GM12878 (cell line): ENCODE results near the gene OR7D4. TPM values are rescaled to one million over a fixed set of nuclear protein-coding genes. Genes with fewer than 3 reads are reported as not detected.

Source experiments
- ATAC-seq: fragments of 200-7000 bp; cut with Tn5 transposase; 3 replicates; pipeline ENCODE4 v1.9.1; 2020; ENCODE audit warnings: mild to moderate bottlenecking, moderate library complexity
- BruUV-seq: library from RNA; stranded (reverse); fragments of 400-500 nt; replicated peaks from 2 replicates; lab custom pipeline; 2021; lab: Mats Ljungman, UMichigan
- CTCF ChIA-PET: fragments of 300-600 bp; sonication (Branson Sonifier 250); formaldehyde crosslinking; extraction: SDS; loops from one replicate; lab custom pipeline; 2021; ENCODE audit warnings: inconsistent platforms; lab: Yijun Ruan, JAX
- POLR2A ChIA-PET: fragments of 350-600 bp; formaldehyde crosslinking; extraction: SDS; loops from one replicate; lab custom pipeline; 2021; ENCODE audit warnings: inconsistent platforms; lab: Charles Lee
- RAD21 ChIA-PET: fragments of 300-600 bp; sonication (Branson Sonifier 250); formaldehyde crosslinking; loops from one replicate; lab custom pipeline; 2023; ENCODE audit warnings: antibody characterized with exemption; ENCODE audit not compliant: unreplicated experiment; lab: Charles Lee
- SMC1A ChIA-PET: fragments of 300-600 bp; sonication (Branson Sonifier 250); formaldehyde crosslinking; loops from one replicate; lab custom pipeline; 2023; ENCODE audit not compliant: unreplicated experiment, uncharacterized antibody; lab: Charles Lee
- DNase-seq: peaks from one replicate; pipeline ENCODE4 v3.0.0-alpha.2; 2011; ENCODE audit warnings: low read depth, low spot score
- FAIRE-seq: peaks from 3 replicates; lab custom pipeline; 2011; peaks lifted over from hg19 to GRCh38; lab: Jason Lieb, UNC
- H2AFZ ChIP-seq: 2 replicates; pipeline ENCODE4 v1.6.0; 2011; ENCODE audit warnings: low read depth, low read length, control low read depth; ENCODE audit not compliant: control insufficient read depth
- H3K27ac ChIP-seq: 2 replicates; pipeline ENCODE4 v1.5.1; 2011; ENCODE audit warnings: control low read depth; ENCODE audit not compliant: control insufficient read depth, insufficient read depth
- H3K27me3 ChIP-seq, 2 experiments: replicated peaks in 1 of 2; 2 replicates each; pipeline versions ENCODE4 v1.6.0 to v1.6.1; 2011; ENCODE audit warnings: low read length in 1 of 2; ENCODE audit not compliant: control insufficient read depth in 2 of 2, insufficient read depth in 2 of 2
- H3K36me3 ChIP-seq, 2 experiments: 2 replicates each; pipeline ENCODE4 v1.5.1; 2011; ENCODE audit warnings: low read length in 1 of 2; ENCODE audit not compliant: control insufficient read depth in 2 of 2, insufficient read depth in 2 of 2
- H3K4me1 ChIP-seq: 2 replicates; pipeline ENCODE4 v1.6.1; 2011; ENCODE audit warnings: mild to moderate bottlenecking, low read length, moderate library complexity, mixed read lengths; ENCODE audit not compliant: control insufficient read depth, insufficient read depth
- H3K4me2 ChIP-seq: 2 replicates; pipeline ENCODE4 v1.6.0; 2011; ENCODE audit warnings: control low read depth; ENCODE audit not compliant: control insufficient read depth, insufficient read depth
- H3K4me3 ChIP-seq: fragments of 200-600 bp; sonication (generic); 2 replicates; pipeline ENCODE4 v1.5.1; 2016
- H3K79me2 ChIP-seq: 2 replicates; pipeline ENCODE4 v1.6.0; 2011; ENCODE audit warnings: low read length; ENCODE audit not compliant: control insufficient read depth, insufficient read depth
- H3K9ac ChIP-seq: 2 replicates; pipeline ENCODE4 v1.8.0; 2011; ENCODE audit warnings: low read length, control low read depth, mixed read lengths; ENCODE audit not compliant: control insufficient read depth, insufficient read depth
- H3K9me3 ChIP-seq: replicated peaks from 3 replicates; pipeline ENCODE4 v1.5.1; 2011; ENCODE audit warnings: mild to moderate bottlenecking, low read length; ENCODE audit not compliant: control insufficient read depth, insufficient read depth
- H4K20me1 ChIP-seq: 2 replicates; pipeline ENCODE4 v1.6.0; 2011; ENCODE audit not compliant: control insufficient read depth, insufficient read depth
- ASH2L ChIP-seq: fragments of 300-600, 200-600 bp; sonication (generic); IDR thresholded peaks from 2 replicates; pipeline ENCODE4 v1.6.1; 2017; ENCODE audit warnings: low read depth, mild to moderate bottlenecking, borderline replicate concordance
- CHD2 ChIP-seq: IDR thresholded peaks from 2 replicates; pipeline ENCODE4 v1.6.1; 2011; ENCODE audit warnings: low read depth, low read length, improper control_type of control experiment, borderline replicate concordance
- CHD4 ChIP-seq: fragments of 200-600 bp; sonication (generic); IDR thresholded peaks from 2 replicates; pipeline ENCODE4 v1.6.1; 2016; ENCODE audit warnings: mild to moderate bottlenecking
- ELK1 ChIP-seq: IDR thresholded peaks from 2 replicates; pipeline ENCODE4 v1.6.1; 2012; ENCODE audit warnings: low read depth, low read length, improper control_type of control experiment
- EZH2 ChIP-seq: IDR thresholded peaks from 2 replicates; pipeline ENCODE4 v1.6.1; 2012; ENCODE audit warnings: low read depth, mild to moderate bottlenecking, control low read depth, inconsistent platforms, low read length, borderline replicate concordance; ENCODE audit not compliant: control insufficient read depth
- HDAC2 ChIP-seq: fragments of 200-600 bp; sonication (generic); IDR thresholded peaks from 2 replicates; pipeline ENCODE4 v1.6.1; 2017
- IKZF2 ChIP-seq, 2 experiments: fragments of 450-650 bp; IDR thresholded peaks; 2 replicates each; pipeline ENCODE4 v1.6.1; 2017; ENCODE audit warnings: mild to moderate bottlenecking in 2 of 2, moderate library complexity in 2 of 2
- IRF4 ChIP-seq: IDR thresholded peaks from 2 replicates; pipeline ENCODE4 v1.6.1; 2011; ENCODE audit warnings: low read depth, low read length
- KAT2A ChIP-seq: conservative IDR thresholded peaks from 2 replicates; pipeline ENCODE4 v1.6.1; 2011; ENCODE audit warnings: low read depth, low read length; ENCODE audit not compliant: control insufficient read depth
- MXI1 ChIP-seq: fragments of 150-350 bp; IDR thresholded peaks from 2 replicates; pipeline ENCODE4 v1.6.1; 2011; ENCODE audit warnings: low read depth, mild to moderate bottlenecking, inconsistent platforms, low read length, improper control_type of control experiment
- RB1 ChIP-seq: fragments of 450-650 bp; formaldehyde crosslinking; IDR thresholded peaks from 2 replicates; pipeline ENCODE4 v1.6.1; 2017; ENCODE audit warnings: mild to moderate bottlenecking, borderline replicate concordance
- WRNIP1 ChIP-seq: IDR thresholded peaks from 2 replicates; pipeline ENCODE4 v1.6.1; 2011; ENCODE audit warnings: low read depth, low read length, improper control_type of control experiment, borderline replicate concordance
- ZNF622 ChIP-seq: fragments of 450-650 bp; IDR thresholded peaks from 2 replicates; pipeline ENCODE4 v1.6.1; 2017; ENCODE audit warnings: mild to moderate bottlenecking, inconsistent platforms
- WGBS: methylation state at CpG from one replicate; pipeline ENCODE4 v1.1.6; 2016; ENCODE audit warnings: low lambda C conversion rate; ENCODE audit not compliant: insufficient replicate concordance, insufficient coverage; ENCODE audit errors: missing lambda C conversion rate; 5-methylcytosine and 5-hydroxymethylcytosine counted together
- in situ Hi-C: fragments of 300-500 bp; cut with MboI; formaldehyde crosslinking; loops from 9 replicates; pipeline ENCODE4 v1.14.3; 2018; ENCODE audit warnings: mixed read lengths
- intact Hi-C: fragments of 100-400 bp; cut with micrococcal nuclease; formaldehyde crosslinking; loops from one replicate; pipeline ENCODE4 v1.14.2; 2022; ENCODE audit not compliant: unreplicated experiment
- polyA plus RNA-seq, 11 experiments: library from polyadenylated mRNA; depleted of rRNA in 4 of 11; unstranded in 6 of 11; stranded (reverse) in 5 of 11; fragments of >200 nt; fragmentation: Nextera tagmentation in 4 of 11; fragmentation: Illumina TruSeq in 1 of 11; extraction: Ambion mirVana in 4 of 11; extraction: Trizol in 1 of 11; gene quantifications; 1 replicate in 1 of 11; 2 replicates in 10 of 11; pipeline versions ENCODE4 v1.2.1 to v1.2.3, GENCODE V29; 2011 to 2016; ENCODE audit warnings: inconsistent platforms in 2 of 11, missing spikeins in 2 of 11, low read depth in 1 of 11
- total RNA-seq, 4 experiments: library from RNA; depleted of rRNA in 3 of 4; stranded (reverse); fragments of >200 nt in 3 of 4; fragmentation: Illumina TruSeq in 1 of 4; extraction: Trizol in 1 of 4; gene quantifications; 2 replicates each; pipeline versions ENCODE4 v1.2.1 to v1.2.3, GENCODE V29; 2013 to 2021

The OR7D4 gene
- total and polyA plus RNA-seq, 10 of the 15 experiments (the other 5 are each of a cell fraction or from before 2014, with no cell fraction given), result not detected

DNA sequence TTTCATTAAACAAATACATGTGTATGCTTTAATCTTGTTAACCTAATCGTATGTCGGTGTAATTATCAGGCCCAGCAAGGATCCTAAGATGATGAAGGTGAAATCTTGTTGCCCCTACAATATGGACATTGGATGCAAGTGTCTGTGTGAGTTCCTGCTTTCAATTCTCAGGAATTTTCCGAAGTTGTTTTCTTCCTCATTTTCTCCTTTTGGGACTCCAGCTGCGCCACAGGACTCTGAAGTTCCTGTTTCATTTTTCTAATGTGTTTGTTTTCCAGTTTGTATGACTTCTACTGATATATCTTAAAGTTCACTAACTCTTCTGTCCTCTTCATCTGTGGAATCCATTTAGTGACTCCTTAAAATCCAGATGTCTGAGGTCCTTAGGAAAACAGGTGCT is 52.5 kb downstream of the OR7D4 start:
- Histone ChIP-seq H3K9ac (no peak overlapping the region), H3K4me1 (no peaks in the 10 kb centered on the region), H3K9me3 (peaks cover 10% of the 10 kb centered on the region), H3K79me2 (no peaks in the 10 kb centered on the region), H3K27ac (no peak overlapping the region), H3K4me3 (no peak overlapping the region), H2AFZ (no peak overlapping the region), H3K4me2 (no peak overlapping the region), H3K36me3 (peaks cover 6 to 14% of the 10 kb centered on the region in 2 experiments), H3K27me3 (no peaks in the 10 kb centered on the region)
- WGBS, result 88% methylated on average over 4 of the region's 4 CpGs
- no TSS peak for BruUV-seq
- ATAC-seq (no peak), DNase-seq (no peak)
- RAD21 ChIA-PET, result no interaction called here
- CTCF ChIA-PET, result no interaction called here
- TF ChIP-seq ASH2L, result no peak
- TF ChIP-seq ELK1, result no peak
- no peak for TF ChIP-seq MXI1
- no peak for TF ChIP-seq IKZF2 (IDR thresholded peaks at IDR 0.05)
- no peak for TF ChIP-seq HDAC2
- TF ChIP-seq CHD4, result no peak
- TF ChIP-seq RB1, result no peak
- TF ChIP-seq, all 136 proteins: peak for 0
- no peak for FAIRE-seq
- in situ Hi-C loops, result no loop called here
- intact Hi-C loops, result no loop called here
- ChIA-PET SMC1A (no interaction called here), POLR2A (no interaction called here)
- no peaks in the 10 kb centered on the region for H4K20me1 ChIP-seq

GRCh38 chr19:9165261-9165660 is 54.1 kb downstream of the OR7D4 start:
- Histone ChIP-seq H3K4me3 (no peak overlapping the region), H3K79me2 (no peaks in the 10 kb centered on the region), H4K20me1 (no peaks in the 10 kb centered on the region), H3K9ac (no peak overlapping the region), H3K4me2 (no peak overlapping the region), H3K27me3 (no peaks in the 10 kb centered on the region), H2AFZ (no peak overlapping the region), H3K4me1 (no peaks in the 10 kb centered on the region), H3K9me3 (peaks cover 26% of the 10 kb centered on the region), H3K27ac (no peak overlapping the region), H3K36me3 (peaks cover 20 to 27% of the 10 kb centered on the region in 2 experiments)
- no peak for DNase-seq
- TF ChIP-seq EZH2, result no peak
- TF ChIP-seq WRNIP1, result no peak
- TF ChIP-seq ZNF622, result no peak
- TF ChIP-seq IRF4, result no peak
- TF ChIP-seq CHD2, result no peak
- TF ChIP-seq KAT2A, result no peak
- CTCF ChIA-PET, result no interaction called here
- ATAC-seq, result no peak
- POLR2A ChIA-PET, result no interaction called here
- FAIRE-seq, result no peak
- in situ Hi-C loops, result no loop called here
- WGBS, result 97% methylated on average over 3 of the region's 3 CpGs
- RAD21 ChIA-PET, result no interaction called here
- intact Hi-C loops, result no loop called here
- SMC1A ChIA-PET, result no interaction called here
- no TSS peak for BruUV-seq
